OCI-LY7 (cell line): ENCODE data around the gene HMGXB4. TPM values are rescaled to one million over a fixed set of nuclear protein-coding genes. Genes with fewer than 3 reads are reported as not detected.
A peak's percentile ranks its signal among the peaks of the same experiment; 100 is the strongest.

Experiments used
- BruUV-seq: library from RNA; stranded (reverse); fragments of 400-500 nt; replicated peaks from 2 replicates; lab custom pipeline; 2021; lab: Mats Ljungman, UMichigan
- CTCF ChIA-PET: fragments of 300-600 bp; sonication (Branson Sonifier 250); formaldehyde crosslinking; loops from one replicate; lab custom pipeline; 2022; ENCODE audit warnings: antibody characterized with exemption; ENCODE audit not compliant: unreplicated experiment; lab: Charles Lee
- POLR2A ChIA-PET: fragments of 300-600 bp; sonication (Branson Sonifier 250); formaldehyde crosslinking; loops from one replicate; lab custom pipeline; 2022; ENCODE audit warnings: antibody characterized with exemption; lab: Charles Lee
- DNase-seq: peaks from one replicate; pipeline ENCODE4 v3.0.0-alpha.2; 2015; ENCODE audit warnings: low spot score
- H2AFZ ChIP-seq: fragments of 200-600 bp; sonication (generic), shearing (Covaris generic); 2 replicates; pipeline ENCODE4 v1.6.1; 2014; ENCODE audit warnings: mild to moderate bottlenecking, antibody characterized with exemption, low read length, moderate library complexity
- H3K27ac ChIP-seq: fragments of 200-600 bp; sonication (generic); 2 replicates; pipeline ENCODE4 v1.5.1; 2014; ENCODE audit warnings: mixed run types, low read depth, mild to moderate bottlenecking, moderate library complexity, low read length, inconsistent platforms; ENCODE audit not compliant: poor library complexity, severe bottlenecking
- H3K36me3 ChIP-seq: fragments of 200-600 bp; sonication (generic); 2 replicates; pipeline ENCODE4 v1.6.1; 2014; ENCODE audit warnings: mild to moderate bottlenecking, antibody characterized with exemption, low read length, moderate library complexity, mixed read lengths; ENCODE audit not compliant: insufficient read depth
- H3K4me1 ChIP-seq: fragments of 200-600 bp; sonication (generic); 2 replicates; pipeline ENCODE4 v1.5.1; 2014; ENCODE audit warnings: mild to moderate bottlenecking, low read length; ENCODE audit not compliant: insufficient read depth, poor library complexity, severe bottlenecking
- H3K4me2 ChIP-seq: fragments of 200-600 bp; sonication (generic); 2 replicates; pipeline ENCODE4 v1.6.1; 2014; ENCODE audit warnings: mild to moderate bottlenecking, low read length
- H3K4me3 ChIP-seq: fragments of 200-600 bp; sonication (generic); 2 replicates; pipeline ENCODE4 v1.5.1; 2014; ENCODE audit warnings: mild to moderate bottlenecking, low read depth, low read length; ENCODE audit not compliant: poor library complexity, severe bottlenecking
- H3K79me2 ChIP-seq: fragments of 200-600 bp; sonication (generic); 2 replicates; pipeline ENCODE4 v1.6.1; 2016; ENCODE audit warnings: low read depth, mild to moderate bottlenecking, low read length, moderate library complexity, mixed read lengths; ENCODE audit not compliant: insufficient read depth
- H3K9me2 ChIP-seq: fragments of 200-600 bp; sonication (generic); 2 replicates; pipeline ENCODE4 v1.6.1; 2016; ENCODE audit warnings: mild to moderate bottlenecking, low read length, mixed read lengths; ENCODE audit not compliant: insufficient read depth
- H3K9me3 ChIP-seq: fragments of 200-600 bp; sonication (generic); 2 replicates; pipeline ENCODE4 v1.6.1; 2014; ENCODE audit warnings: mild to moderate bottlenecking, mixed run types, low read length, mixed read lengths
- H4K20me1 ChIP-seq: fragments of 200-600 bp; sonication (generic); 2 replicates; pipeline ENCODE4 v1.6.1; 2014; ENCODE audit warnings: mild to moderate bottlenecking, antibody characterized with exemption, low read length, moderate library complexity, mixed read lengths; ENCODE audit not compliant: insufficient read depth
- EZH2phosphoT487 ChIP-seq: fragments of 200-600 bp; sonication (generic); IDR thresholded peaks from 2 replicates; pipeline ENCODE4 v1.6.1; 2018; ENCODE audit warnings: low read depth, borderline replicate concordance, mild to moderate bottlenecking, mixed run types, antibody characterized with exemption, low read length, moderate library complexity, mixed read lengths
- intact Hi-C: fragments of 100-400 bp; cut with micrococcal nuclease; formaldehyde crosslinking; loops from one replicate; pipeline ENCODE4 v1.10.0; 2022; ENCODE audit not compliant: unreplicated experiment
- microRNA-seq: library from miRNA; unstranded; fragments of <30 nt; microRNA quantifications from one replicate; pipeline ENCODE4 v1.2.0, GENCODE V29; 2022; ENCODE audit warnings: borderline replicate concordance
- small RNA-seq: library from RNA; depleted of rRNA; stranded (forward); fragments of <200 nt; gene quantifications from one replicate; pipeline ENCODE3, GENCODE V24; 2014
- total RNA-seq, 2 experiments: library from RNA; depleted of rRNA in 1 of 2; stranded (reverse); fragments of >200 nt in 1 of 2; shearing (Covaris generic) in 1 of 2; gene quantifications; 2 replicates each; pipeline ENCODE4 v1.2.3, GENCODE V29; 2014 to 2022
- TF ChIP-seq, protein P1 (sequence below): fragments of 200-600 bp; sonication (generic); conservative IDR thresholded peaks from 2 replicates; pipeline ENCODE4 v1.5.1; 2014; ENCODE audit warnings: mild to moderate bottlenecking, antibody characterized with exemption, low read length, moderate library complexity, mixed read lengths

Gene HMGXB4
- total RNA-seq, 2 experiments from 2014 or later = 25.2 to 46.9 TPM

DNA sequence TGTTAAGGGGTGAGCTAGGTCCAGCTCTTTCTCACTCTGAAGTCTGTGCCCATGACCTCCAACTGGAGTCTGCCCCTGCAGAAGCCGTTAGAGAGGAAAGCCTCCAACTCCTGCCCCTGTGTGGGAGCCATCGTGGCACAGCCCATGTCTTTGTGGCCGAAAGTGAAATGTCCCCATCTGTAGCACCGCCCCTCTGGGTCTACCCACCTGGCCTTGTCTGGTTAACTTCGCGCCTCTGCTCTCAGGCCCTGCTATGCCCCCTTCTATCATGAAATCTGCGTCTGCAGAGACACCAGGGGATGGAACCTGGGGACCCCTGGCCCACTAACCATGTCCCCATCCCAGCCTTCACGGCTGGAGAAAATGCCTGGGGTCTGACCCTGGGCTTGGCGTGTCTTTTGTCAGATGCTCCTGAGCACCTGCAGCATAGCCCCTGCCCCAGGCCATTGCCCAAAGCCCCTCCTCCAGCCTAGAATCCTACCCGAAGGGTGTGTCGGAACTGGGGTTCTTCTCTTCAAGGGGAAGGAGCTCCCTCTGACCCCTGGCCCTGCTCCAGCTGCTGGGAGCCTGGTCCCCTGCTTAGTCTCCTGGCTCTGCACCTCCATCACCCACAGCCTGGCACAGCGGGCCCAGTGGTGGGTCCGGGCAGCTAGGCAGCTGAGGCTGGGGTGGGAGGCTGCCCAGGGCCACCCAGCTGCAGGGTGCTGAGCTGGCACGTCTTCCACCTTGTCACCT lies 87.8 kb downstream of the HMGXB4 start:
- peaks cover 10% of the 10 kb centered on the region; the same call in 1 of the 2 replicates for H3K9me3 ChIP-seq
- peak; percentile 69 for DNase-seq
- no peak overlapping the region for H2AFZ ChIP-seq
- ChIA-PET CTCF (interaction anchor here (1.3 kb wide), 1 partner anchor 65 kb away, joined by 5 read pairs; no protein-coding TSS in a partner anchor), POLR2A (interaction anchor here (0.6 to 1.0 kb wide), 2 partner anchors 14 to 1186 kb away, joined by 3 read pairs; no protein-coding TSS in a partner anchor)
- H3K4me1 ChIP-seq = peaks cover 54% of the 10 kb centered on the region
- no peaks in the 10 kb centered on the region for H3K9me2 ChIP-seq
- peak overlapping the region; percentile 42 for H3K4me2 ChIP-seq
- H3K36me3 ChIP-seq = peaks cover 22% of the 10 kb centered on the region
- intact Hi-C loops = loop anchor here (5.0 kb wide), 1 partner anchor 38 kb away; no protein-coding TSS in a partner anchor
- no peaks in the 10 kb centered on the region for H3K79me2 ChIP-seq
- no peaks in the 10 kb centered on the region for H4K20me1 ChIP-seq
- peak overlapping the region; percentile 60 for H3K27ac ChIP-seq
- H3K4me3 ChIP-seq = no peak overlapping the region
- TF ChIP-seq EZH2phosphoT487 = no peak
- TF ChIP-seq, protein P1, sequence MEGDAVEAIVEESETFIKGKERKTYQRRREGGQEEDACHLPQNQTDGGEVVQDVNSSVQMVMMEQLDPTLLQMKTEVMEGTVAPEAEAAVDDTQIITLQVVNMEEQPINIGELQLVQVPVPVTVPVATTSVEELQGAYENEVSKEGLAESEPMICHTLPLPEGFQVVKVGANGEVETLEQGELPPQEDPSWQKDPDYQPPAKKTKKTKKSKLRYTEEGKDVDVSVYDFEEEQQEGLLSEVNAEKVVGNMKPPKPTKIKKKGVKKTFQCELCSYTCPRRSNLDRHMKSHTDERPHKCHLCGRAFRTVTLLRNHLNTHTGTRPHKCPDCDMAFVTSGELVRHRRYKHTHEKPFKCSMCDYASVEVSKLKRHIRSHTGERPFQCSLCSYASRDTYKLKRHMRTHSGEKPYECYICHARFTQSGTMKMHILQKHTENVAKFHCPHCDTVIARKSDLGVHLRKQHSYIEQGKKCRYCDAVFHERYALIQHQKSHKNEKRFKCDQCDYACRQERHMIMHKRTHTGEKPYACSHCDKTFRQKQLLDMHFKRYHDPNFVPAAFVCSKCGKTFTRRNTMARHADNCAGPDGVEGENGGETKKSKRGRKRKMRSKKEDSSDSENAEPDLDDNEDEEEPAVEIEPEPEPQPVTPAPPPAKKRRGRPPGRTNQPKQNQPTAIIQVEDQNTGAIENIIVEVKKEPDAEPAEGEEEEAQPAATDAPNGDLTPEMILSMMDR = no peak
- no TSS peak for BruUV-seq

Small RNA genes within 50 kb of the gene (microRNA-seq; reads per million reads assigned to microRNA genes)
- gene MIR3909 (31.8 reads per million, percentile 38 among the genes with 10 or more reads in this experiment), gene MIR6069 (not detected)

Small RNA genes within 50 kb of the gene (small RNA-seq; reads per million reads assigned to genes)
- gene MIR3909 = not detected
- gene MIR6069 = not detected
- gene RNU7-167P = not detected

Other genes with a start within 250 kb of the HMGXB4 start
- not detected in 2 replicates for gene ISX, start 191.3 kb upstream of the HMGXB4 start, total RNA-seq (2014; rRNA removed; shearing (Covaris generic))
- not detected in 2 replicates for gene ISX, start 191.3 kb upstream of the HMGXB4 start, total RNA-seq (2022)
- 14.6 and 22.7 TPM in 2 replicates for gene TOM1, start 42.4 kb downstream of the HMGXB4 start, total RNA-seq (2014; rRNA removed; shearing (Covaris generic))
- 24.4 and 30.6 TPM in 2 replicates for gene TOM1, start 42.4 kb downstream of the HMGXB4 start, total RNA-seq (2022)
- 2.2 and 2.9 TPM in 2 replicates for gene HMOX1, start 123.6 kb downstream of the HMGXB4 start, total RNA-seq (2014; rRNA removed; shearing (Covaris generic))
- 8.5 and 13.9 TPM in 2 replicates for gene HMOX1, start 123.6 kb downstream of the HMGXB4 start, total RNA-seq (2022)
- gene MCM5, start 142.6 kb downstream of the HMGXB4 start, total RNA-seq (2014; rRNA removed; shearing (Covaris generic)) = 178 and 242 TPM in 2 replicates
- 360 TPM in 2 replicates for gene MCM5, start 142.6 kb downstream of the HMGXB4 start, total RNA-seq (2022)